A549 (cell line): ENCODE results near the gene FUZ.

Source experiments
- ATOH8 ChIP-seq: fragments of 250-450 bp; sonication (Bioruptor Pico); IDR thresholded peaks from 2 replicates; pipeline ENCODE4 v1.5.0; 2020; ENCODE audit warnings: low read depth, mild to moderate bottlenecking, moderate library complexity
- CHD4 ChIP-seq: fragments of 200-600 bp; sonication (generic); IDR thresholded peaks from 2 replicates; pipeline ENCODE4 v1.6.1; 2016; ENCODE audit warnings: antibody characterized with exemption, mild to moderate bottlenecking, borderline replicate concordance
- FOSL2 ChIP-seq, 2 experiments: fragments of 450-650 bp in 1 of 2; fragments of >200 bp in 1 of 2; sonication (Bioruptor Twin) in 1 of 2; formaldehyde crosslinking; IDR thresholded peaks; 2 replicates each; pipeline versions ENCODE4 v1.5.0 to v1.6.1; 2016 to 2020; ENCODE audit warnings: mild to moderate bottlenecking in 1 of 2, moderate library complexity in 1 of 2
- JUN ChIP-seq, 2 experiments: fragments of >200 bp; sonication (Bioruptor Twin); formaldehyde crosslinking; IDR thresholded peaks; 2 replicates in 1 of 2; 3 replicates in 1 of 2; pipeline ENCODE4 v1.6.1; 2016 to 2017
- MAZ ChIP-seq: fragments of 150-350 bp; IDR thresholded peaks from 2 replicates; pipeline ENCODE4 v1.6.1; 2014; ENCODE audit warnings: antibody characterized with exemption, low read depth, low read length, borderline replicate concordance
- NR3C1 ChIP-seq: fragments of >200 bp; sonication (Bioruptor Twin); formaldehyde crosslinking; IDR thresholded peaks from 3 replicates; pipeline ENCODE4 v1.6.1; 2017
- RARB ChIP-seq: fragments of 250-450 bp; sonication (Bioruptor Pico); IDR thresholded peaks from 2 replicates; pipeline ENCODE4 v1.8.0; 2021; ENCODE audit warnings: mild to moderate bottlenecking, moderate library complexity
- RFX5 ChIP-seq: fragments of 450-650 bp; IDR thresholded peaks from 2 replicates; pipeline ENCODE4 v1.7.1; 2014; ENCODE audit warnings: antibody characterized with exemption, mild to moderate bottlenecking, moderate library complexity
- SREBF2 ChIP-seq: fragments of 450-650 bp; IDR thresholded peaks from 2 replicates; pipeline ENCODE4 v1.6.1; 2014; ENCODE audit warnings: mild to moderate bottlenecking, moderate library complexity
- TF ChIP-seq, protein P1 (sequence below): IDR thresholded peaks from 2 replicates; pipeline ENCODE4 v1.6.1; 2012
- TF ChIP-seq, protein P2 (sequence below): fragments of >200 bp; sonication (Bioruptor Twin); formaldehyde crosslinking; IDR thresholded peaks from 3 replicates; pipeline ENCODE4 v1.5.1; 2016
- TF ChIP-seq, protein P3 (sequence below): fragments of 250-450 bp; sonication (Bioruptor Pico); IDR thresholded peaks from 2 replicates; pipeline ENCODE4 v1.5.0; 2021; ENCODE audit warnings: mild to moderate bottlenecking, moderate library complexity, borderline replicate concordance
- TF ChIP-seq, protein P4 (sequence below): IDR thresholded peaks from 2 replicates; pipeline ENCODE4 v1.6.1; 2012; ENCODE audit warnings: low read depth, borderline replicate concordance

GRCh38 chr19:49781394-49781793 lies 31.7 kb downstream of the FUZ start:
- TF ChIP-seq, protein P1, sequence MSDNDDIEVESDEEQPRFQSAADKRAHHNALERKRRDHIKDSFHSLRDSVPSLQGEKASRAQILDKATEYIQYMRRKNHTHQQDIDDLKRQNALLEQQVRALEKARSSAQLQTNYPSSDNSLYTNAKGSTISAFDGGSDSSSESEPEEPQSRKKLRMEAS, result no peak
- no peak for TF ChIP-seq NR3C1
- no peak for TF ChIP-seq MAZ
- TF ChIP-seq, protein P2, sequence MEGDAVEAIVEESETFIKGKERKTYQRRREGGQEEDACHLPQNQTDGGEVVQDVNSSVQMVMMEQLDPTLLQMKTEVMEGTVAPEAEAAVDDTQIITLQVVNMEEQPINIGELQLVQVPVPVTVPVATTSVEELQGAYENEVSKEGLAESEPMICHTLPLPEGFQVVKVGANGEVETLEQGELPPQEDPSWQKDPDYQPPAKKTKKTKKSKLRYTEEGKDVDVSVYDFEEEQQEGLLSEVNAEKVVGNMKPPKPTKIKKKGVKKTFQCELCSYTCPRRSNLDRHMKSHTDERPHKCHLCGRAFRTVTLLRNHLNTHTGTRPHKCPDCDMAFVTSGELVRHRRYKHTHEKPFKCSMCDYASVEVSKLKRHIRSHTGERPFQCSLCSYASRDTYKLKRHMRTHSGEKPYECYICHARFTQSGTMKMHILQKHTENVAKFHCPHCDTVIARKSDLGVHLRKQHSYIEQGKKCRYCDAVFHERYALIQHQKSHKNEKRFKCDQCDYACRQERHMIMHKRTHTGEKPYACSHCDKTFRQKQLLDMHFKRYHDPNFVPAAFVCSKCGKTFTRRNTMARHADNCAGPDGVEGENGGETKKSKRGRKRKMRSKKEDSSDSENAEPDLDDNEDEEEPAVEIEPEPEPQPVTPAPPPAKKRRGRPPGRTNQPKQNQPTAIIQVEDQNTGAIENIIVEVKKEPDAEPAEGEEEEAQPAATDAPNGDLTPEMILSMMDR, result no peak
- no peak for TF ChIP-seq ATOH8
- TF ChIP-seq FOSL2 (IDR thresholded peaks at IDR 0.05), result no peak
- TF ChIP-seq FOSL2 (CRISPR knock-in tag; IDR thresholded peaks at IDR 0.05), result no peak
- no peak for TF ChIP-seq RARB (CRISPR knock-in tag)
- TF ChIP-seq JUN (IDR thresholded peaks at IDR 0.05), result no peak
- TF ChIP-seq RFX5, result no peak
- no peak for TF ChIP-seq SREBF2
- TF ChIP-seq, protein P3, sequence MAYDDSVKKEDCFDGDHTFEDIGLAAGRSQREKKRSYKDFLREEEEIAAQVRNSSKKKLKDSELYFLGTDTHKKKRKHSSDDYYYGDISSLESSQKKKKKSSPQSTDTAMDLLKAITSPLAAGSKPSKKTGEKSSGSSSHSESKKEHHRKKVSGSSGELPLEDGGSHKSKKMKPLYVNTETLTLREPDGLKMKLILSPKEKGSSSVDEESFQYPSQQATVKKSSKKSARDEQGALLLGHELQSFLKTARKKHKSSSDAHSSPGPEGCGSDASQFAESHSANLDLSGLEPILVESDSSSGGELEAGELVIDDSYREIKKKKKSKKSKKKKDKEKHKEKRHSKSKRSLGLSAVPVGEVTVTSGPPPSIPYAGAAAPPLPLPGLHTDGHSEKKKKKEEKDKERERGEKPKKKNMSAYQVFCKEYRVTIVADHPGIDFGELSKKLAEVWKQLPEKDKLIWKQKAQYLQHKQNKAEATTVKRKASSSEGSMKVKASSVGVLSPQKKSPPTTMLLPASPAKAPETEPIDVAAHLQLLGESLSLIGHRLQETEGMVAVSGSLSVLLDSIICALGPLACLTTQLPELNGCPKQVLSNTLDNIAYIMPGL (CRISPR knock-in tag), result no peak
- TF ChIP-seq, protein P4, sequence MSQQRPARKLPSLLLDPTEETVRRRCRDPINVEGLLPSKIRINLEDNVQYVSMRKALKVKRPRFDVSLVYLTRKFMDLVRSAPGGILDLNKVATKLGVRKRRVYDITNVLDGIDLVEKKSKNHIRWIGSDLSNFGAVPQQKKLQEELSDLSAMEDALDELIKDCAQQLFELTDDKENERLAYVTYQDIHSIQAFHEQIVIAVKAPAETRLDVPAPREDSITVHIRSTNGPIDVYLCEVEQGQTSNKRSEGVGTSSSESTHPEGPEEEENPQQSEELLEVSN, result no peak
- TF ChIP-seq CHD4, result no peak
